Measurements from ENCODE around the gene DPP8.

DNA sequence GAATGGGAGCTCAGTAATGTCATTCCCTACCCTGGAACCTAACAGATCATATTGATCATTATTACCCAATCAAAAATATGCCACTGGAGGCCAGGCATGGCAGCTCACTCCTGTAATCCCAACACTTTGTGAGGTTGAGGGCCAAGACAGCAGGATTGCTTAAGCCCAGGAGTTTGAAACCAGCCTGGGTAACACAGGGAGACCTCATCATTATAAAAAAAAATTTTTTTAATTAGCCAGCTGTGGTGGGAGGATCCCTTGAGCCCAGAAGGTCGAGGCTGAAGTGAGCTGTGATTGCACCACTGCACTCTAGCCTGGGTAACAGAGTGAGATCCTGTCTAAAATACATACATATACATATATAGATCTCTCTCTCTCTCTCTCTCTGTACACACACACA, 104.9 kb downstream of the DPP8 start:
- no peak for TF ChIP-seq POLR2A (IDR thresholded peaks at IDR 0.05)
- TF ChIP-seq, protein P1, sequence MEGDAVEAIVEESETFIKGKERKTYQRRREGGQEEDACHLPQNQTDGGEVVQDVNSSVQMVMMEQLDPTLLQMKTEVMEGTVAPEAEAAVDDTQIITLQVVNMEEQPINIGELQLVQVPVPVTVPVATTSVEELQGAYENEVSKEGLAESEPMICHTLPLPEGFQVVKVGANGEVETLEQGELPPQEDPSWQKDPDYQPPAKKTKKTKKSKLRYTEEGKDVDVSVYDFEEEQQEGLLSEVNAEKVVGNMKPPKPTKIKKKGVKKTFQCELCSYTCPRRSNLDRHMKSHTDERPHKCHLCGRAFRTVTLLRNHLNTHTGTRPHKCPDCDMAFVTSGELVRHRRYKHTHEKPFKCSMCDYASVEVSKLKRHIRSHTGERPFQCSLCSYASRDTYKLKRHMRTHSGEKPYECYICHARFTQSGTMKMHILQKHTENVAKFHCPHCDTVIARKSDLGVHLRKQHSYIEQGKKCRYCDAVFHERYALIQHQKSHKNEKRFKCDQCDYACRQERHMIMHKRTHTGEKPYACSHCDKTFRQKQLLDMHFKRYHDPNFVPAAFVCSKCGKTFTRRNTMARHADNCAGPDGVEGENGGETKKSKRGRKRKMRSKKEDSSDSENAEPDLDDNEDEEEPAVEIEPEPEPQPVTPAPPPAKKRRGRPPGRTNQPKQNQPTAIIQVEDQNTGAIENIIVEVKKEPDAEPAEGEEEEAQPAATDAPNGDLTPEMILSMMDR (IDR thresholded peaks at IDR 0.05): no peak

Measured in prostate gland (tissue), 2 donors.